Astrocyte of the hippocampus (primary cell): ENCODE data around the gene RBX1.
"Not testable (repeated sequence)": the region's sequence is repeated elsewhere in the genome, so short reads cannot be mapped to it uniquely, and the experiment has no call there.

Source experiments
- DNase-seq: peaks from one replicate; pipeline ENCODE4 v3.0.0; 2011; ENCODE audit warnings: low read depth, low spot score

The RBX1 gene

GRCh38 chr22:40950962-40951794, at the start of gene RBX1:
RBX1 (plus strand) TSS chr22:40951378; CDS start chr22:40951399, 21 bp downstream.
- peak; percentile 99 for DNase-seq

DNA sequence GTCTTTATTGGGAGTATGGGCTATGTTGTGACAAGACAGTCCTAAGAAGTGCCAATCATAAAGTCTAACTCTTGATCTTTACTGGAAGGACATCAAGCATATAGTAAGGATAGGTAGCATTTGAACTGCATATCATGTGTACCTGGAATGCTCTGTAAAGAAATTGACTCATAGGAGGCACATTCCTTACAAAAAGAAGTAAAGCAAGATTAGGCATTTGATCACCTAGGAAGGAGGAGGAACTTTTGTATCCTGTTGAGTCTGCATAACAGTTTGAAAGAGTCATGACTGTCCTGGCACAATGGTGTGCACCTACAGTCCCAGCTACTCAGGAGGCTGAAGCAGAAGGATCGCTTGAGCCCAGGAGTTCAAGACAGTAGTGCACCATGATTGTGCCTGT, 47.1 kb upstream of the RBX1 start:
- DNase-seq: no peak

DNA sequence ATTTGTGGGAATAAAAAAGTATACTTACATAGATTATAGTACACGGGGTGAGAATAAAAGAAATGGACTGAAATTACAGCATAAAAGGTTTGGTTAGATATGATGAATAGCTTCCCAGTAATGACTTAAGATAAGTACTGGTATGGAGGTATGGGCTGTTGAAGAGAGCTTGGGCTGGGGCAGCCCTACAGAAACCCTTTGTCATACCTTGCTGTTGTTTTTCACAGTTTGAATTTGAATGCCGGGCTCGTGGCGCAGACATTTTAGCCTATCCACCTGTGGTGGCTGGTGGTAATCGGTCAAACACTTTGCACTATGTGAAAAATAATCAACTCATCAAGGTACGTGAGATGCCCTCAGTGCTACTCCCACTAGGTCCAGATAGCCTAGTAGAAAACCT, 42.3 kb upstream of the RBX1 start:
- DNase-seq: no peak

- DNase-seq: no peak
These were observed 39.4 kb upstream of the RBX1 start for GRCh38 chr22:40911772-40912171.

DNA sequence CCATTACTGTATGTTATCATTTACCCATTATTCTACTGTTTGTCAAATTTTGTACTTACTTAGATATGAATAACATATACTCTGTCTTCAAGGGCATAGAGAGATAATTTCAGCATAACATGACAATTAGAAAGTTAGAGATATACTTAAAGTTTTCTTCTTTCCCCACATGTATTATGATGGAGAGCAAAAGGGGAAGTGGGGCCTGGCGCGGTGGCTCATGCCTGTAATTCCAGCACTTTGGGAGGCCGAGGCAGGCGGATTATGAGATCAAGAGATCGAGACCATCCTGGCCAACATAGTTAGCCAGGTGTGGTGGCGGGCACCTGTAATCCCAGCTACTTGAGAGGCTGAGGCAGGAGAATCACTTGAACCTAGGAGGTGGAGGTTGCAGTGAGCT, 38.2 kb upstream of the RBX1 start:
- not testable (repeated sequence) for DNase-seq

GRCh38 chr22:40919446-40919845, 31.7 kb upstream of the RBX1 start:
- DNase-seq: peak; percentile 55

DNA sequence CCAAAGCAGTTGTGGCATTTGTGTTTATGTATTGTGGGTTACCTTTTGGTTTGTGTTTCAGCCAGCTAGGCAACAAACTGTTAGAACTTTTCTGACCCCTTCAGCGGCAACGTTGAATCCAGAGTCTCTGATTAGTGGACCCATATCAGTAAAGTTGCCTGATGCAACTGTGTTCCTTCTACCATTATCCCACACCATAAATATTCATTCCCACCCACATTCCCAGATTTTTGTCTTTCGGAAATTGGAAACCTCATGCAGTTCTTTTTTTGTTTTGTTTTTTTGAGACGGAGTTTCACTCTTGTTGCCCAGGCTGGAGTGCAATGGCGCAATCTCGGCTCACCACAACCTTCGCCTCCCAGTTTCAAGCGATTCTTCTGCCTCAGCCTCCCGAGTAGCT, 30.7 kb upstream of the RBX1 start:
- DNase-seq: peak; percentile 18

GRCh38 chr22:40922484-40923303, 28.5 kb upstream of the RBX1 start:
- peak; percentile 80 for DNase-seq

GRCh38 chr22:40928657-40929056, 22.5 kb upstream of the RBX1 start:
- no peak for DNase-seq

GRCh38 chr22:40932396-40932795, 18.8 kb upstream of the RBX1 start:
- DNase-seq: no peak

DNA sequence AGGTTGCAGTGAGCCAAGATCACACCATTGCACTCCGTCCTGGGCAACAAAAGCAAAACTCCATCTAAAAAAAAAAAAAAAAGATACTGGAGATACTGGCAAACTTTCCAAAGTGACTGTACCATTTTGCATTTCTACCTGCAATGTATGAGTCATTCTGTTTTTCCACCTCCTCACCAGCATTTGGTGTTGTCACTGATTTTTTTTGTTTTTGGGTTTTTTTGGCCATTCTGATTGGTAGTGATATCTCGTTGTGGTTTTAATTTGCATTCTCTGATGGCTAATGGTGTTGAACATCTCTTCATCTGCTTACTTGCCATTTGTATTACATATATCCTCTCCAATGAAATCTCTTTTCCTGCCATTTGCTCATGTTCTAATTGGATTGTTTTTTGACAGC, 12.0 kb upstream of the RBX1 start:
- no peak for DNase-seq

GRCh38 chr22:40951795-40952605, 822 bp downstream of the RBX1 start:
- no peak for DNase-seq

DNA sequence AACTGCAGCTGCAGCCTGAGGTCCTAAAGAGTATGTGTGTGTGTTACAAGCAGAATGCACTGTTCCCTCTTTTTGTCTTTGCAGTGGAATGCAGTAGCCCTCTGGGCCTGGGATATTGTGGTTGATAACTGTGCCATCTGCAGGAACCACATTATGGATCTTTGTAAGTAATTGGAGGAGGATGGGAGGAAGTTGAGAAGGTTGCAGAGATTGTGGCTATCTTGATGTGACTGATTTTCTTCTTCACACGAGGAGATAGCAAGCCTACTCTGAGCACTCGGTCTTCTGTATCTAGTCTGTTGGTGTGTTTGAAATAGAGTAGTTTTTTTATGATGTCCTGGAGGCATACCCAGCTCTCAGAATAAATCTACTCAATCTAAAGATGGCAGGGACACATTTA, 2.3 kb downstream of the RBX1 start:
- DNase-seq: no peak

DNA sequence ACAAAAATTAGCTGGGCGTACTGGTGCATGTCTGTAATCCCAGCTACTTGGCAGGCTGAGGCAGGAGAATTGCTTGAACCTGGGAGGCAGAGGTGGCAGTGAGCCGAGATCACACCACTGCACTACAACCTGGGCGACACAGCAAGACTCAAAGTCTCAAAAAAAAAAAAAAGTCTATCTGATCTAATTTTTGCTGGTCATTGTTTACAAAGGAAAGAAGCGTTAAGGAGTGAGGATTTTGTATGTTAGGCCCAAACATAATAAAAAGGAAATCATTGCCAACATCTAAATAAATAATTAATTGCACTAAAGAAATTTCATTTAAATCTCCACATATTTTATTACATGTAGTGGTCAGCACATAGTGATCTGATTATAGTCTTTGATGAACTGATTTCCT, 2.9 kb downstream of the RBX1 start:
- no peak for DNase-seq

DNA sequence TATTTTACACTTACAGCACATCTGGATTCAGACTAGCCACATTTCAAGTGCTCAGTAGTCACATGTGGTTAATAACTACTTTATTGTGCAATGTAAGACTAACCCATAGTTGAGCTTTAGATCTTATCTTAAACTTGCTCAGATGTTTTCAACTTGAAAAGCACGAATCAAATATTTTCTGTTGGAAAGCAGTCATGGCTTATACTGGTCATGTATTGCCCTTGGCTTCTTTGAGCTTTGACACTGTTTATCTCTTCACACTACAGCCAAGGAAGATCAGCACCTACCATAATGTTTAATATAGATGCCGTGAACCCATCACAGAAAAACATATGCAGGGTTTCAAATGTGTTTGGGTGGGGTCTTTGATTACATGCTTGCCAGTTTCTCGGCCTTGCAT, 4.4 kb downstream of the RBX1 start:
- no peak for DNase-seq

- no peak for DNase-seq
These were observed 6.4 kb downstream of the RBX1 start for GRCh38 chr22:40957601-40958000.

DNA sequence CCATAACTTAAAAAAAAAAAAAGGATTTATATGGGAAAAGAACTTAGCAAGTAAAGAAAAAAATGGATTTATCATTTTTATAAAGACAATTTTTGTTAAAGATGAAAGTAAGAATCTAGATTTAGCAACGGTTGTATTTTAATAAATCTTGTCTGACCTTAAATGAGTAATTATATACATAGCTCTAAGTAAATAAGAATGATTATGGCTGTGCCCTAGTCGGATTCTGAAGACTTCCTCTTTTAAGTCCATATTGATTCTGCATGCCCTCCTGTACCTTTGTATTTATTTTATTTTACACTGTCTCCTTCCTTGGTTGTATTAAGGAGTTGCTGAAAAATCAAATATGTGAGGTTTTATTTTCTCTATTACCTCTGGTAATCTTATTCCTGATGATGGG, 7.1 kb downstream of the RBX1 start:
- DNase-seq: no peak

GRCh38 chr22:40960145-40960544, 9.0 kb downstream of the RBX1 start:
- DNase-seq: no peak

DNA sequence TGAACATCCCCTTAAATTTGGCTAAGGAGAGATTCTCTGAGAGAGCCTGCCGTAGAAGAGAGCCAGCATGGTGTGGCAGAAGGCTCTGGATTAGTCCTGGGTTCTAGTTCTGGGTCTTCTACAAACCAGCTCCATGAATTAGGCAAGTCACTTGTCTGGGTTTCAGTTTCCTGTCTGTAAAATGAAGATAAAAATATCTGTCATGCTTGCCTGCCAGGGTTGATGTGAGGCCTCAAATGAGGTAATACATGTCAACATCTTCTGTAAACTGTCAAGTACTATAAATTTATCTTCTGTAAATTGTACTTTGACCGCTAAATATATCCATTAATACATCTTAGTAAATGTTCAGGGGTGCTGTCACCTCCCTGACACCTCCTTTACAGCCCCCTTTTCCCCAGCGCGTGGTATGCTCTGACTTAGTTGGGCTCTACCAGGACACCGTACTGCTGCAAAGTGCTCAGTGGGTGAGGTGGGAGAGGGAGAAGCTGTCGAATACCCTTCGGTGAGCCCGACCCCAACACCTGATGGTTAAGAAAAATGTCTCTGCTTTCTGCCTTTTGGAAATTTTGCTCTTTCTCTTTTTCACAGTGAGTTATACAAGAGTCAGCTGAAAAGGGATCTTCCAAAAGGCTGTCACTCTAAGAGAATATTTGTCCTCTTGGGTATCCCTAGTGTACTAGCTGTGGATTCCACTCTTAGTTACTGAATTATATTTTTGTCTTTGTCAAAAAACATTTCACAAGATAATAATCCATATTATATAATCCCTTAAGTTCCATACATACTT, 15.0 kb downstream of the RBX1 start:
- no peak for DNase-seq

DNA sequence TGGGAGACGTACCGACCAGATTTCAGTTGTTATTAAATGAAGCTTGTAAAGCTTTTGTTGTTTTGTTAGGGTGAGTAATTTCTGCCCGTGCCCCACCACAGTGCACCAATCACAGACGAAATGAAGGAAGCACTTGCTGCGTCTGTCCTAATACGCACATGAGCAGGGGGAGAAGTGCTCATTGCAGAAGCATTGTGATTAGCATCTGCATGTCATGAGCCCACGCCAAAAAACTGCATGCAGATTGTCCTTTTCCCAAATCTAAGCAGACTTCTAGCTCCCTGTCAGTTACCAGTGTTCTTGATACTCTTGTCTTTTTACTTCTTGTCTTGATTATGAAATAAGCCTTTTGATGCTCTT, 15.5 kb downstream of the RBX1 start:
- DNase-seq: peak; percentile 22

DNA sequence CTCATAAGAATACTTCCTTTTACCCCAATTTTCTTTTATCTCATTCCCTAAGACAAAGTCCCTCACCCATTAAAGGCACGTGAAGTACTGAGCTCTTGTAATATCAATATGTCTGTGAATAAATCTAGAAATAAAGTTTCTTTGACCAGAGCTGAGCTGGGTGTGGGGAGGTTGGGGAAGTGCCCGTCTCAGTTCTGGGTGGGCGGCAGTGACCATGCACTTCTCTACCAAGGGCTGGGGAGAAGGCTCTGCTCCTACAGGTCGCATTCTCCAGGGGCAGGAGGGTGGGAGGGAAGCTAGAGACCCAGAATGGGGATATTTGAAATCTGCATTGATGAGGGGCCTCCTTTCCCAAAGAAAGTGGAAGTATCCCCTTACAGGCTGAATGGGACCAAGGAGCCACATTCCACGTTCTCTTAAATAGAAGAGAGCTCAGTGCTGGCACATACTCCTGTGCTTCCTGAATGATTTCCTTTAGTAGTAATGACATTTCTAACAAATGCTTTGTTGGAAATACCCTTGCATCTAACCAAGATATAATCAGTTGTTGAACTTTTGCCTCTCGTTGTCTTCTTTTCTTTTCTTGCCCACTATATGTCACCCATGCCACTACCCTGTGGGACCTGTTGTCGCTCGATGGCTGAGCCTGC, 16.1 kb downstream of the RBX1 start:
- DNase-seq: no peak
